ACHN (cell line): Measurements from ENCODE around the gene RELN.
A peak's percentile ranks its signal among the peaks of the same experiment; 100 is the strongest.
"Not testable (repeated sequence)": the region's sequence is repeated elsewhere in the genome, so short reads cannot be mapped to it uniquely, and the experiment has no call there.

Experiments used
- DNase-seq: peaks from one replicate; pipeline ENCODE4 v3.0.0-alpha.2; 2015
- in situ Hi-C: cut with HindIII; loops from 2 replicates; pipeline ENCODE4 v1.10.0; 2017; ENCODE audit warnings: low sequenced_read_pairs, low pct_ligation_motif_present, low pct_unique_long_range_greater_than_20kb

The RELN gene

DNA sequence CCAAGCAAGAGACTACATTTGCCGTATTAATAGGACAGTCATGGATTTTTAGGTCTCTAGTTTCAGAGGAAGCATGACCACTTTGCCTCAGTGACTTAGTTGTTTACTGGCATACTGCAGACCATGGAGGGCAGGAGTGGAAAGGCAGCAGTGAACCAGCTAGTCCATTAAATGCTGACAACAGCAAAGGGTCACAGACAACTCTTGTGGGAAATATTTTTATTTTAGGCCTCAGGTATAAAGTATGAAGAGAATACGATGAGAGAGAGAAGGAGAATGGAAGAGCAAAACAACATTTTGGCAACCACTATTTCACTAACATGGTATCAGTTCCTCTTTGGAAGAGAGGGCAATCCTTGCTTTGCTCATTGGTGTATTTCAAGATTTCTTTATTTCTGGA lies 118.0 kb downstream of the RELN start:
- no peak for DNase-seq
- in situ Hi-C loops: no loop called here

DNA sequence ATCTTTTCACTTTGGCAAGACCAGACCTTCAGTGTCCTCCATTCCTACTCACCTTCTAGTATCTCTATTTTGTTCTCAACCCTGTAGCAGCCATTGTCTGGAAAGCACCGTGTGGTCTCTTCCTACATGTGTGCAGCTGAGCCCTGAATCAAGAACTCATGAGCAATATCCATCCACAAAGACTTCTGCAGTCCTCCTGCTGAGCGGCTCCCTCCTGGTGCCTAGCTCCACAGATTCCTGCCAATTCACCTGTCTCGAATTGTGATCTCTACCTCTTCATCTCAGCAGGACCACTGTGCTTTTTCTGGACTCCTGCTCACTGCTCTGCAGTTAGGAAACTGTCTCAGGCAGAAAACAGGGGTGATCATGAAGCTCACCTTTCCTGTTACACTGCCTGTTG lies 118.8 kb downstream of the RELN start:
- DNase-seq: no peak
- in situ Hi-C loops: no loop called here

DNA sequence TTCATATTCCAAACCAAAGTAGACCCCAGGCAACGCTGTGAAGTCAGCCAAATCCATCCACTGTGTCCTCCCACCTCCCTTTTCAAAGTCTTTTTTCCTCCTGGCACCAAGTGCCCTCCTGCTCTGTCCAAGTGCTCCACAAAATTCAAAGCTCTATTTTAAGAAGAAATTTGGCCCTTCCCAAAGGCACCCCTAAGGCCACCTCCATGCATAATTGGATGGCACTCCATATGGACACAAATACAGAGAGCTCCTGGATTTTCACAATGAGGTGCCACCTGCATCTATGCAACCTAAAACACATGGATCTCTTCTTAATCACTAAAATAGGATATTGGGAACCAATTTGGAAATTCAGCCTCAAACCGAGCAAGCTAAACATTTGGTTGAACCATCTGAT lies 121.6 kb downstream of the RELN start:
- in situ Hi-C loops: no loop called here

DNA sequence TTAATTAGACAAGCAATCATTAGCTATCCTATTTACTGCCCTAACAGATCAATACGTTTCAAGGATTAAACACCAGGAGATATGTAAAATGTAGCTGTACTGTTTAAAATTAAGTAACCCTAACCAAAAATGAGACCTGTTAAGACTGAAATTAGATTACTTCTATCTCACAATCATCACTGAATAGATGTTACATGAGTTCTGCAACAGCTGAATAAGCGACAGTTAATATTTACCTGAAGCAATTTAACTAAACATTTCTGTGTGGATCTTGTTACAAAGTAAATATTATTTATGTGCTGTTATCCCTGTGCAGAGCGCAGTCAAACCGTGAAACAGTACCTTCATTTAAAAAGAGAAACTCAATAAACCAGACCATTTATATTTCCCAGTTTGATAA lies 122.5 kb downstream of the RELN start:
- DNase-seq: no peak
- in situ Hi-C loops: no loop called here

More for the DNA sequence above, 121.6 kb downstream of the RELN start:
- no peak for DNase-seq

DNA sequence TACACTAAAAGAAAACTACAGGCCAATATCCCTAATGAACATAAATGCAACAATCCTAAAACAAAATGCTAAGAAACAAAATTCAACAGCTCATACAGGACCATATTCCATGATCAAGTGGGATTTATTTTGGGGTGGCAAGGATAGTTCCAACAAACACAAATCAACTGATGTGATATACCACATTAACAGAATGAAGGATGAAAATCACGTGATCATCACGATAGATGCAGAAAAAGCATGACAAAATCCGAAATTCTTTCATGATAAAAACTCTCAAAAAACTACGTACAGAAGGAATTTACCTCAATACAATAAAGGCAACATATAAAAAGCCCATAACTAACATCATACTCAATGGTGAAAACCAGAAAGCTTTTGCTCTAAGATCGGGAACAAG lies 124.0 kb downstream of the RELN start:
- no peak for DNase-seq

DNA sequence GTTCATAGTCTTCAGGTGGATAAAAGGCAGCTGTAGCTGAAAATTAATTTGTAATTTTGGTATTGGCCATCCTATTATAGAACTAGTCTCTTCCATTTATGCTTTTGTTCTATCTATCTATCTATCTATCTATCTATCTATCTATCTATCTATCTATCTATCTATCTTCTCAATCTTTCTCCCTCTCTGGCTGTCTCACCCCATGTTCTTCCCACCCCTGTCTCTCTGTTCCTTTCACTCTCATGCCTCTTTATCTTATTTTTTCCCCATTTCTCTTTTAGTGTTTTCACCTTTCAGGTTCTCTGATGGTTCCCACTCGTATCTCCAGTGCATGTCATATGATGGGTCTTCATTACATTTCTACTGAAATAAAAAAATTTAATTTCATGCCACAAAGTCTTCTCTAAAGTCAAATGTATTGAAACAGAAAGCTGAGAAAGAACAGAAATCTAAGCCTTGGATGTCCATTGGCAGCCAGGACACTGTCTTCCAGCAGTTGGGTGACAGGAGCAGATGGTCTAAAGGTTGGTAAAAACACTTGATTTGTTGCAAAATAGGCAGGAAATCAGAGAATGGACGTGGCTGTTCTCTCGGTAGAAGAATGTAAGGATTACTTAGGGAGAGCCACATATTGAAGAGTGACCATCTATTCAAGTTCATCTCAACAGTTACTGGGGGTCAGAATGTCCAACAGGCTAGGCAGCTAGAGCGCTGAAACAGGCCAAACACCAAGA lies 127.0 kb downstream of the RELN start:
- no peak for DNase-seq

More for the DNA sequence above, 124.0 kb downstream of the RELN start:
- in situ Hi-C loops: no loop called here

DNA sequence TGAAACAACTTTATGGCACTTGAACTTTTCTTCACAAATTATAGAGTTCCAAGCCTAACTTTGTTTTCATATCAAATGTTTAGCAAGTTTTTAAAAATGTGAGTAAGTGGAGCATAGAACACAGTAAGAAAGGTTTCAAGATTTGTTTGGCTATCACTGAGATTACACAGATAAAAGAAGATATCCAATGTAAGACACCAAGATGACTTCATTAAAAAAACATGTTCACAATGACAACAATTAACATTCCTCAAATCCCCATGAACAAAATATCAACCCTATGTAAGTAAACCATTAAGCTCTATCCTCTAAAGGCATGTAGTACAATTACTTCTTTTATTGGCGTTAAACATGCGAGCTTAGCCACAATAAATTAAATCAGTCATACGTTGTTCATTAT lies 129.7 kb downstream of the RELN start:
- DNase-seq: no peak
- in situ Hi-C loops: no loop called here

More for the DNA sequence above, 127.0 kb downstream of the RELN start:
- in situ Hi-C loops: no loop called here

DNA sequence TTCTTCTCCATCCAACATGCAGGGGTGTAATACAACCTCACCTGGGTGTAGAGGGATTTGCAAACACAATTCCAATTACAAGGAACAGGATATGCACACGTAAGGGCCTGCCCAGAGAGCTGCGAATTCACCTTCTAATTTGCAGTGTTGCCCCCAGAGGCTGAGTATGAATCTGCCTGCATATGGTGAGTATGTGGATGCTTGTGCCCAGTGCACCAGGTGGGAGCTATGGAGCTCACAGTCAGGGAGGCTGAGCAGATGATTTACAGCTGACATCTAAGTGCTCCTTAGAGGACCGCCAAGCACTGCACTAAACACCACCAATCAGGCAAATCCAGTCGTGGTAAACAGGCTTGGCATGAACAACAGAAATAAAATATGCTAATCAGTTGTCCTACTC lies 132.0 kb downstream of the RELN start:
- DNase-seq: no peak
- in situ Hi-C loops: no loop called here

DNA sequence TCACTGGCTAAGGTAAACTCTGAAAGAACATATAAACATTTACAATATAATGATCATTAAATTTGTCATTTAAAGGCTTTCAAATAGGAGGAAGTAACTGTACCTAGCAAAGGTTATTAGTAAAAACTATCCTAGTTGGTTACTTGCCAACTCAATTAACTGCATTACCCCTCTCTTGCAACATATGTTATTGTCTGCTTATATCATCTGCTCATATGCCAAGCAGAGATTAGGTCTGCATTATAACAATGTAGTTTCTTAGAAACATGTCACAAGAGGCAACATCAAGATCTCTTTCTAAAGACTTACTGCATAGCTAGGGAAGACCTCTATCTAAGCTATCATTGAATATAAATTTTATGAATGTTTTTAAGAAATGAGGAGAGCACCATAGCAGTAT lies 132.5 kb downstream of the RELN start:
- in situ Hi-C loops: no loop called here
- no peak for DNase-seq

DNA sequence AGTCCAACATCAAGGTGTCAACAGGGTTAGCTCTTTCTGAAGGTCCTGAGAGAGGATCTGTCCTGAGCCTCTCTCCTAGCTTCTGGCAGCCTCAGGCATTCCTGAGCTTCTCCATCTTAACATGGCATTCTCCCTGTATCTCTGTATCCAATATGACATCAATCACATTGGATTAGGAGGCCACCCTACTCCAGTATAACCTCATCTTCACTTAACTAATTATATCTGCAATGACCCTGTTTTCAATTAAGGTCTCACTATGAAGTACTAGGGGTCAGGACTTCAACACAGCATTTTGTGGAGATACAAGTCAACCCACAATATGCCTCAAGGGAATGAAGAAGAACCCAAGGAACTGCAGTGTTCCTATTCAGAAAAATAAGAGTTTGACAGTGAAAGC lies 133.8 kb downstream of the RELN start:
- no peak for DNase-seq
- in situ Hi-C loops: no loop called here

DNA sequence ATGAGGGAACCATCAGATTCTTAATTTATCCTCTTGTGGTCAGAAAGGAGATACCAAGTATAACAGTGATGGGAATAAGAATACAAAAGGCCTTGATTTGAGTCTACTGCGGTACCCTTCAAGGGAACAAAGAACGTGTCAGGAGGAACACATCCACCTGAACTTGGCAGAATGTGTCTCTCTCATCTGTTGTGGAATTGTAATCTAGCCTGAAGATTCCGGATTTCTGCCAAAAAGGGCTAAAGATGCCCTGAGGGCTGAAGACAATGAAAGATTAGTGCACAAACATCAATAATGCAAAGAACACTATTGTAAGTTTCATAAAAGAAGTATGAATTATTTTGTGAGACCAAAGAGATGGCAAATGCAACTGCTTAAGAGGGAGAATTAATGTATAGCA lies 134.8 kb downstream of the RELN start:
- in situ Hi-C loops: no loop called here
- no peak for DNase-seq

DNA sequence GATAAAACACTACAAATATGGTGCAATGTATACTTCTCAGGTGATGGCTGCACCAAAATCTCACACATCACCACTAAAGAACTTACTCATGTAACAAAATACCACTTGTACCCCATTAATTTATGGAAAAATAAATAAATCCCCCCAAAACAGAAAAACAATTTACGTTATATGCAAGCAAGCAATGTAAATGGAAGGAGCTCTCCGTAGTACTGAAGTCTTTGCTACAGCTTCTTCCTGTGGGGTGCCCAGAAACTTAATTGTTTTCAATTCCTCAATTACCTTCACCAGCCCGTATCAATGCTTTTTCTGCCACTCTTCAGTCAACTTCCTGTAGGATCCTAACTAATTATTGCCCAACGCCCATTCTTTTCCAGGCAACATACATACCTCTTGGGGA lies 138.1 kb downstream of the RELN start:
- peak; percentile 22 for DNase-seq
- in situ Hi-C loops: no loop called here

DNA sequence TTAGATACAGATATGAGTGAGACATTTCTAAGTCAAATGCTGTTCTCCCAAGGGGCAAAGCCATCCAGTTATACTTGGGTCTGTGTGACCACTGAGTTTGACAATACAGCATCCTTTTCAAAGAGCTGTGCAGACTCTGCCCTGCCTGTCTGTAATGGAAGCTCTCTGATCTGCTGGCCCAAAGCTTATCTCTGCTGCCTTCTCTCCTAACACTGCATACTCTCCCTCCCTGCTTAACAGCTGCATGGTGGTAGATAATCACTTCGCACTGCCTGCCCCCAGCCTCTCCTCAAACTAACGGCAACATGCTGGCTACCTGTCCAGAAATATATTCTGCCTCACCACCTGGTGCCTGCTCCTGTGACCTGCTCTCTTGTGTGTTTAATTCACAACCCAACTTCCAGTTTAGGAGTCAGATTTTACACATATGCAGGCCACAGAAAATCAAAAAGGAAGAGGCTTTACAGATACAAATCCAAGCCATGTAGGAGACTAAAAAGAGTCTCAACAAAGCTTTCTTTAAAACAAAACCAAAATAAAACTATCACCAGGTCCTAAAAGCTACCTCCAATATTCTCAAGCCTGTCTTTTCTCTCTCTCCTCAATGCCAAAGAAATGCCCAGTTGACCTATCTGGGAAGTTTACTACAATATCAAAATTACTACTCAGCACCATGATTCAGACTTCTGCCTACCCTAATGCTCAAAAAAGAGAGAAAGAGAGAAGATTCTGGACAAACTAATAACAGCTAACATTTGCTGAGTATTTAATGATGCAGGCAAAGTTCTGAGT lies 145.6 kb downstream of the RELN start:
- in situ Hi-C loops: no loop called here
- no peak for DNase-seq

DNA sequence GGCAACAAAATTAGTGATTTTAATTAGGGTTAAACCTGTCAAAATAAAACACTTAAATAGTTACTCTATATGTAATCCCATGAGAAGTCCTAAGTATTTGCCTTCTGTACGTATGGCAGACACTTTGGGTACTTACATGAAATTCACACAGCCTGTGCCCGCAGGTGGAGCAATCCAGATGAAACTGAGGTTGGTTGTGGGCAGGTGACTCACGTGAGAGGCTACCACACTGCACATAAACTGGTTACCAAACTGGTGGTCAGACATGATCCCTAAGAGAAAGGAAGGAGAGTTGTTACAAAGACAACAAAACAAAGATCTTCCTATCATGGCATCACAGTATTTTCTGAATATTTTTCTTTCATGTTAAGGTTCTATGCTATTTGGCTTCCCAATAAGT lies 156.1 kb downstream of the RELN start:
- in situ Hi-C loops: no loop called here
- no peak for DNase-seq

DNA sequence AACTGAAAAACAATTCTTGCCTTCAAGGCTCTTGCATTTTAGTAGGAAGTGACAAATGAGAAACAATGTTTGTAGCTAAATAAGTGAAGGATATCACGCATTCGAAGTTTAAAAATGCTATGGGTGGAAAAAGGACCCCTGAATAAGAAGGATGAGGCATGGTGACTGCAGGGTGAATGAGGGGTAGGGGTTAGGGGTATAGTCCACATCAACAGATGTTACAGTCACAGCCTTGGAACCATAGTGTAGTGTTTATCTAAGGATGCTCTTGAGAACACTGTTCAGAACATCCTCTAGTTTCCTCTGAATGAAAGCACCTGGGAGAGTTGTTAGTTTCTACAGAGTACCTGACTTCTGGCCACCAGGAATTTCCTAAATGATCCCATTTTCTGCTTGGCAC lies 157.0 kb downstream of the RELN start:
- no peak for DNase-seq
- in situ Hi-C loops: no loop called here

DNA sequence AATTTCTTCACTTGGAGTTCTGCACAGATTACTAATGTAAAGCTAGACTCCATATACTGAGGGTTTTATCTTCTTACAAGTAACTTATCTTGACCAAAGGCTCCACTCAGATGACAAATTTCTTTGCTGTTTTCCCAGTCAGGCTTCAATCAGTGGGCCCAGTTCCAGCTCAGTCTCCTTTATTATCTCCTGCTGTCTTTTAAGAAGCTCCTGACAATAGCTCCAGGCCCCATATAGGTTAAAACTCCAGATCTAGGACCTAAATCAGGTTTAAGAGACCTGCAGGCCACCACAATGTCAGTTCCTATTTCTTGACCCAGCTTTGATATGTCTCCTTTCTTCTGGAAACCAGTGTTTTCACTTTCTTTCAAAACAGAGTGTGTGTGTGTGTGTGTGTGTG lies 165.2 kb downstream of the RELN start:
- no peak for DNase-seq
- in situ Hi-C loops: no loop called here

DNA sequence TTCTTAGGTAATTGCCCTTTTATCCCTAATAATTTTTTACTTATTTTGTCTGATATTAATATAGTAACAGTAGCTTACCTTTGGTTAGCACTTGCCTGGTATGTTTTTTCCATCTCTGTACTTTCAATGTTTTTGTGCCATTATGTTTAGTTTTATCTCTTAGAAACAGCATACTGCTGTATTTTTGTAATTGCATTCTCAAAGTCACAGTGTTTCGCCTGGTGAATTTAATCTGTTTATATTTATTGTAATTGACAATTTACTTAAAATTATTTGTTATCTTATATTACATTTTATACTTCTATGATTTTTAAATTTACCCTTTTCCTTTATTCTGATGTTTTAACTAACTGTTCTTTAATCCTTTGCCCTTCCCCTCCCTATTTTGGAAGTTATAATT lies 166.4 kb downstream of the RELN start:
- no peak for DNase-seq
- in situ Hi-C loops: no loop called here

DNA sequence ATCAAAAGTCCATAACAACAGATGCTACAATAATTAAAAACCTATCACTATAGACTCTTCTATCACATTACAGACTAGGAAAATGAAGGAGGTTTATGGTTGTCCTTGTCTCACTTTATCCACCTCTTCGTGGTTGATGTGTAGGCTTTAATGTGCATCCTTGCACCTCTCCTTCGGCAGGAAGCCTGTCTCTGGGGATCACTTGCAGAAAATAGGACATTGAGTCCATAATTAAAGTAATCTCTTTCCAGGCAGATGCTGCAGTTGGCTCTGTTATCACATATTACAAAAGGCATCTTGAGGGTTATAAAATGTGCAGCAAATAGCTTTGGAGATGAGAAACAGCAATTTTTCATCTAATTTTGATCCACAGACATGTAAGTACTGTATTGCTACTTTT lies 168.4 kb downstream of the RELN start:
- in situ Hi-C loops: no loop called here
- DNase-seq: no peak

DNA sequence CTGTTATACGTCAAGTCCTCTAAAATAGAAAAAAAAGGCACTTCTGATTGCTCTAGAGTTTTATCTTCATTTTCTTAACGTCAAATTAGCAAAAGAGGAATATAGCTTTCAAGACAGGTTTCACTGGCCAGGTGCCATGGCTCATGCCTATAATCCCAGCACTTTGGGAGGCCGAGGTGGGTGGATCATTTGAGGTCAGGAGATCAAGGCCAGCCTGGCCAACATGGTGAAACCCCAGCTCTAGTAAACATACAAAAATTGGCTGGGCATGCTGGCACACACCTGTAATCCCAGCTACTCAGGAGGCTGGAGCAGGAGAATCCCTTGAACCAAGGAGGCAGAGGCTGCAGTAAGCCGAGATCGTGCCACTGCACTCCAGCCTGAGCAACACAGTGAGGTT lies 173.5 kb downstream of the RELN start:
- in situ Hi-C loops: not testable (repeated sequence)

DNA sequence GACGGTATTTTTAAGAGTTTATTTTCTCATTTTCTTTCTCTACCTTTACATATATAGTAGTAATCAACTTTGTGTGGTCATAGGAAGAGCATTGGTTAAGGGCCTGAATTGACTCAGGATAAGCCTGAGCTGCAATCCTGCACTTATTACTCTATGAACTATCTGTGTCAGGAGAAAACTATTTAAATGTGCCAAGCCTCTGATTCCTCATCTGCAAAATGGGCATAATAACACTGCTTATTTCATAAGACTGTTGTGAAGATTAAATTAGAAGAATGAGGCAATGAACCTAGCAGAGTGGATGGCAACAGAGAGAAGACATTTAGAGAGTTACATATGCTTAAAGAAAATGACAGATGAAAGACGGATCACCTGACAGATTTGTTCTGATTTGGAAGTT lies 175.5 kb downstream of the RELN start:
- in situ Hi-C loops: no loop called here
- DNase-seq: no peak

More for the DNA sequence above, 173.5 kb downstream of the RELN start:
- not testable (repeated sequence) for DNase-seq
